Measurements from ENCODE around the gene FARP2.

Gene FARP2

DNA sequence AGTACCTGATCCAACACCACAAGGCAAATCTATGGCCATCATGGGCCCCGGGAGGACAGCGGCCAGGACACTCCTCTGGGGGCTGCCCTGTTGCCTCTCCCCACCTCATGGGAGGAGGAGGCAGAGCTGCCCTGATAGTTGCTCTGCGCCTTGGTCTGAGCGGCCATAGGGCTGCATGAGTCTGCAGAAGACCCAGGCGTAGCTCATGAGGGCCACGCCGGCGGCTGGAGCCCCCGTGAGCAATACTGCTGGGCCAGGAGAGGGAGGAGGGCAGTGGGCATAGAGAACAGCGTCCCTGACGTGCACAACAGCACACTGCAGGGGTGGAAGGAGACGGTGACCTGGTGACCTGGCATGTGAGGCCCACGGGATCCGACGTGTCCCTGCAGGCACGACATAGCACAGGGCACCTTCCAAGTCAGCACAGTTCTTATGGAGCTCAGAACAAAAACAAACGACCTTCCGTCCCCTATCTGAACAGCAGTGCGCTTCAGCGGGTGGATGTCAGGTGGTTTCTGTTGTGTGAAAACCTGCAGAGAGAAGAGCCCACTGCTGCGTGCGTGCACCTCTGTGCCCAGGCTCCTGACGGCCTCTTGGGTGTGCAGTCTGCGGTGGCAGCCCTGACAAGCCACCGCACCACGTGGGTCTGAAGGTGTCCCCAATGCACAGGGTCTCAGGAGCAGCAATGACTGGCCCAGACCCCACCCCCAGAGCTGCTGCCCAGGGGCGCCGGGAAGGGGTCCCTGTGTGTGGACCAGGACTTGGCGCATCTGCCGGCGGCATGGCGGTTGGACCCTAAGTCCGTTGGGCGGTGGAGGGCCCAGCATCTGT is 139.3 kb downstream of the FARP2 start:
- no peak for DNase-seq (ENCODE audit: low spot score)
- ChIA-PET POLR2A (ENCODE audit: low non-redundant PET) (no interaction called here), CTCF (interaction anchor here (0.6 kb wide), 1 partner anchor 164 kb away, joined by 3 read pairs; no protein-coding TSS in a partner anchor)
- TF ChIP-seq, protein P1, sequence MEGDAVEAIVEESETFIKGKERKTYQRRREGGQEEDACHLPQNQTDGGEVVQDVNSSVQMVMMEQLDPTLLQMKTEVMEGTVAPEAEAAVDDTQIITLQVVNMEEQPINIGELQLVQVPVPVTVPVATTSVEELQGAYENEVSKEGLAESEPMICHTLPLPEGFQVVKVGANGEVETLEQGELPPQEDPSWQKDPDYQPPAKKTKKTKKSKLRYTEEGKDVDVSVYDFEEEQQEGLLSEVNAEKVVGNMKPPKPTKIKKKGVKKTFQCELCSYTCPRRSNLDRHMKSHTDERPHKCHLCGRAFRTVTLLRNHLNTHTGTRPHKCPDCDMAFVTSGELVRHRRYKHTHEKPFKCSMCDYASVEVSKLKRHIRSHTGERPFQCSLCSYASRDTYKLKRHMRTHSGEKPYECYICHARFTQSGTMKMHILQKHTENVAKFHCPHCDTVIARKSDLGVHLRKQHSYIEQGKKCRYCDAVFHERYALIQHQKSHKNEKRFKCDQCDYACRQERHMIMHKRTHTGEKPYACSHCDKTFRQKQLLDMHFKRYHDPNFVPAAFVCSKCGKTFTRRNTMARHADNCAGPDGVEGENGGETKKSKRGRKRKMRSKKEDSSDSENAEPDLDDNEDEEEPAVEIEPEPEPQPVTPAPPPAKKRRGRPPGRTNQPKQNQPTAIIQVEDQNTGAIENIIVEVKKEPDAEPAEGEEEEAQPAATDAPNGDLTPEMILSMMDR (conservative IDR thresholded peaks at IDR 0.05; ENCODE audit: low read depth), result no peak
- peak overlapping the region; percentile 37 for H3K27ac ChIP-seq

DNA sequence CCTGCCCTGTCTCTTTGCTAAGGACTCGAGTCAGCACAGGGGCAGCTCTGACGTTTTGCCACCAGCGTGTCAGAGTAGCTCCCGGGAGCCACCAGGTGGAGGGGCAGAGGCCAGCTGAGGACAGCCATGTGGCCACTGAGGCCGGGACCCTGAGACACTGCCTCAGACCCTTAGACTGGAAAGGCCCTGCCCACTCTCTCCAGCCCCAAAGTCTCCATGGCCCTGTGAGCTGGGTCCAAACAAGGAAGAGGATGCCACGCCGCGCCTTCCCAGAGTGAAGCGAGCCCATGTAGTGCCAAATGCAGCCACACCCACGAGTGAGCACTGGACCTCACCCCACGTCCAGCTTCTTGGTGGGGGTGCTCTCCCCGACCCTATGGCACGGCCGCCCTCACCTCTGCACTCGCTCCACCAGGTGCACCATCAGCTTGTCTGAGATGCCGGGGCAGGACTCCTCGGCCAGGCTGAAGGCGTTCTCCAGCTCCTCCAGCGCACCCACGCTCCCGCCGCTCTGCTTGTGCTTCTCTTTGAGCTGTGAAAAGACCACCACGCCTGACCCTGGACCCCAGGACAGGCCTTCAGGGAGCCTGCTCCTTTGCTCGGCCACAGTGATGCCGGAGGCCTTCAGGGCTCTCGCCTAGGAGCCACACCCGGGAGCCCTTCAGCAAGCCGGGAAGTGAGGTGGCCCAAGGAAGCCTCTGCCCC is 140.1 kb downstream of the FARP2 start:
- POLR2A ChIA-PET (ENCODE audit: low non-redundant PET), result no interaction called here
- DNase-seq (ENCODE audit: low spot score), result no peak
- peak overlapping the region; percentile 37 for H3K27ac ChIP-seq
- TF ChIP-seq, protein P1 (conservative IDR thresholded peaks at IDR 0.05; ENCODE audit: low read depth), result no peak
- CTCF ChIA-PET, result interaction anchor here (0.6 kb wide), 1 partner anchor 163 kb away, joined by 3 read pairs; no protein-coding TSS in a partner anchor

DNA sequence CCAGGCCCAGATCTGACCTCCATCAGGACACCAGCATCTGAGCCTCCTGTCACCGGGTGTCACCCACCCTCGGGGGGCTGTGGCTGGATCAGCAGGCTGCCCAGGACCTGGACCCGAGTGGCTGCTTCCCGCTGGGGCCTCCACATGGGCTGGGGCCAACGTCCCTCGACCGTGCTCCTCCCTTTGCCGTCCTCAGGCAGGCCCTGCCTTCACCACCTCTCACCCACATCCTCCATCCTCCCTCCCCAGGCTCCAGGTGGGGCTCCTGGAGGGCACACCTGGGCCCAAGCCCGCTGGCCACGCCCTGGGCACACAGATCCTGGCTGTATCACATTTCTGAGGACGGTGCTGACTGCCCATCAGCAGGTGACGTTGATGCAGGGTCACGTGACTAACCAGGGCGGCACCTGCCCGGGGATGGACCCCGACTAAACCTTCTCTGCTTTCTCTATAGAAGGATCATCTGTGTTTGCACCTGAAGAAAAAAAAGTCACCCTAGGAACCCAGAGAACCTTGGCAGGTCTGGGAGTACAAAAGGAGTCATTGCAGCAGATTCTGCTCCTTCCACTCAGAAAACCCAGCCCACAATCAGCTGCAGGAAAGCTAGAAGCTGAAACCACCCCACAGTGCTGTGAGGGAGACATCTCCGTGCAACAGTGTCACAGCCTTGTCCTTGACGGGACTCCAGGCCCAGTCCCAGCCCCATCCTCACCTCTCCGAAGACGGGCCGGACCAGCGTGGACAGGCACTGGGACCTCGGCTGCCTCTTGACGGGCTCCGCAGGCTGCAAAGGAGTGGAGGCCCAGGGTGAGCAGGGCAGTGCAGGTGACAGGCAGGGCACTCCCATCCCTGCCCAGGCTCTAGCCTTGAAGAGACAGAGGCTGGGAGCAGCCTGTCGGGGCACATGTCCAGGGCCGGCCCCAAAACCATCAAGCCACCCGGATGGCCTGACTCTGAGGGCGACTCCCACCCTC is 141.1 kb downstream of the FARP2 start:
- POLR2A ChIA-PET (ENCODE audit: low non-redundant PET), result no interaction called here

GRCh38 chr2:241498115-241499070 is 142.3 kb downstream of the FARP2 start:
- TF ChIP-seq, protein P1 (conservative IDR thresholded peaks at IDR 0.05; ENCODE audit: low read depth), result no peak
- POLR2A ChIA-PET (ENCODE audit: low non-redundant PET), result interaction anchor here (0.5 to 1.0 kb wide), 2 partner anchors 9 to 132 kb away, joined by 5 to 6 read pairs; no protein-coding TSS in a partner anchor
- CTCF ChIA-PET, result no interaction called here
- DNase-seq (ENCODE audit: low spot score), result no peak
- H3K27ac ChIP-seq, result no peak overlapping the region

More for the DNA sequence above, 141.1 kb downstream of the FARP2 start:
- TF ChIP-seq, protein P1 (conservative IDR thresholded peaks at IDR 0.05; ENCODE audit: low read depth), result no peak
- peak overlapping the region; percentile 37; the same call in 1 of the 2 replicates for H3K27ac ChIP-seq
- no peak for DNase-seq (ENCODE audit: low spot score)
- CTCF ChIA-PET, result no interaction called here

DNA sequence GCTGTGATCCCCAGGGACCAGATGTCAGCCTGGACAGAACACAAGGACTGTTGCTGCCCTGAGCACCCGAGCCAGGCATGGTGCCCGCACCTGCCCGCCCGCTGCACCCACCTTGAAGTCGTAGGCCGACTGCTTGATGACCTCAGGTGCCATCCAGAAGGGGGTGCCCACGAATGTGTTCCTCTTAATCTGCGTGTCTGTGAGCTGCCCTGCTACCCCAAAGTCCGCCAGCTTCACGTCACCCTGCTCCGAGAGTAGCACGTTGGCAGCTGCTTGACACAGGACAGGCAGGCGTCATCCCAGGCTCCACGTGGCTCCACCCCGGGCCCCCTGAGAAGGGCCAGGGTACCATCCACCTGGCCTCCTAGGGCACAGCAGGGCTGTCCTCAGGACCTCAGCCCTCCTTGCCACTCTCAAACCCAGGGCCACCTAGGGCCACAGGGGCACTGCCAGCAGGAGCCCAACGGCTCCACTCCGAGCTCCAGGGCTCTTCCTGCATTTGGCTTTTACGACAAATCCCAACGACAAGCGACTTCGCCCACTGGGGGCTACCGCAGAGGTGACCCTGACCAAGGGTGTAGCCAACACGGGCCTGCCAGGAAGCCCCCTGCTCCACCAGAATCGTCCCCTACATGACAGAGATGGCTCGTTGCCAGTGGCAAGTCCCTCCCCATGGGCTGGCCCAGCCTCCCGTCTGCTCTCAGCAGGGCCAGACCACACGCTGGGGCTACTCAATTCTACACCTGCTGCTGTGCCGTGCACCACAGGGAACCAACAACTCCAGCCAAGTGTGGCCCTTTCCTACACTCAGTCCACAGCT is 143.3 kb downstream of the FARP2 start:
- ChIA-PET CTCF (no interaction called here), POLR2A (ENCODE audit: low non-redundant PET) (interaction anchor here (0.5 to 1.0 kb wide), 2 partner anchors 10 to 131 kb away, joined by 5 to 6 read pairs; no protein-coding TSS in a partner anchor)
- TF ChIP-seq, protein P1 (conservative IDR thresholded peaks at IDR 0.05; ENCODE audit: low read depth), result no peak
- no peak for DNase-seq (ENCODE audit: low spot score)
- H3K27ac ChIP-seq, result no peak overlapping the region

All from RWPE1 (cell line).